ENCODE data around the gene PELI2.

DNA sequence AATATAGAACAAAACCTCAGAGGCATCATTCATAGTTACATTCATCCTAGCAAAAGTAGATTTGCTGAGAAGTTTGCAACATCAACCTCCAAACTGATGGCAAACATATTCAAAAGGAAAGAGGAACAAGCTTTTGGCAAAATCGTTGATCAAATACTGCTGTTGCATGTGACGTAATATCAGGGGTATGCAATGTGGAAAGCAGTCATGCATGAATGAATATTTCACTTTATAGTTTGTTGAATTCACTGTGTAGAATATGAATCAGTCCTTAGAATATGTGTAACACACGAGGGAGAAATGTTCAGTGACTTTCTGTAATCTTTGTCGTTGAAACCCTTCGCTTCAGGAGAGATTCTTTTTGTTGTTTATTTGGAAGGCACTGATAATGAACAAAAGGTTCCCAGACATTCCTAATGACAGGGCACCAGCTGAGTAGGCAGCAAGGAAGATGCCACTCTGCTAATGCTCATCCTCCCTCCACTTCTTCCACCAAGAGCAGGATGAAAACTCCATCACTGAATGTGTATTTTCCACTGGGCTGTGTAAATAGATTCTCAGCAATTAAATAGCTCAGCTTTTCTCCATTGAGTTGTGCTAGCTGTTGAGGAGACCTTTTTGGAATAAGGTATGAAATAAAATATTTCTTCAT lies 126.1 kb downstream of the PELI2 start:
- TF ChIP-seq, protein P1, sequence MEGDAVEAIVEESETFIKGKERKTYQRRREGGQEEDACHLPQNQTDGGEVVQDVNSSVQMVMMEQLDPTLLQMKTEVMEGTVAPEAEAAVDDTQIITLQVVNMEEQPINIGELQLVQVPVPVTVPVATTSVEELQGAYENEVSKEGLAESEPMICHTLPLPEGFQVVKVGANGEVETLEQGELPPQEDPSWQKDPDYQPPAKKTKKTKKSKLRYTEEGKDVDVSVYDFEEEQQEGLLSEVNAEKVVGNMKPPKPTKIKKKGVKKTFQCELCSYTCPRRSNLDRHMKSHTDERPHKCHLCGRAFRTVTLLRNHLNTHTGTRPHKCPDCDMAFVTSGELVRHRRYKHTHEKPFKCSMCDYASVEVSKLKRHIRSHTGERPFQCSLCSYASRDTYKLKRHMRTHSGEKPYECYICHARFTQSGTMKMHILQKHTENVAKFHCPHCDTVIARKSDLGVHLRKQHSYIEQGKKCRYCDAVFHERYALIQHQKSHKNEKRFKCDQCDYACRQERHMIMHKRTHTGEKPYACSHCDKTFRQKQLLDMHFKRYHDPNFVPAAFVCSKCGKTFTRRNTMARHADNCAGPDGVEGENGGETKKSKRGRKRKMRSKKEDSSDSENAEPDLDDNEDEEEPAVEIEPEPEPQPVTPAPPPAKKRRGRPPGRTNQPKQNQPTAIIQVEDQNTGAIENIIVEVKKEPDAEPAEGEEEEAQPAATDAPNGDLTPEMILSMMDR (IDR thresholded peaks at IDR 0.05): no peak
- no peak for TF ChIP-seq POLR2A (IDR thresholded peaks at IDR 0.05)
